AG20443 (cell line): Measurements from ENCODE around the gene MFSD12.

Experiments used
- DNase-seq: peaks from one replicate; pipeline ENCODE4 v3.0.0; 2012; ENCODE audit warnings: low spot score, mixed read lengths

MFSD12 gene

GRCh38 chr19:3506384-3507340 is 50.7 kb downstream of the MFSD12 start:
- peak; percentile 53 for DNase-seq

GRCh38 chr19:3505598-3506383 is 51.6 kb downstream of the MFSD12 start, which contains the start of gene FZR1:
Gene FZR1, plus strand, starts transcription at chr19:3506311. Its CDS starts 16,679 bp downstream, at chr19:3522990.
- peak; percentile 100 for DNase-seq

GRCh38 chr19:3504735-3505134 is 52.7 kb downstream of the MFSD12 start:
- DNase-seq: no peak

GRCh38 chr19:3503036-3503572 is 54.3 kb downstream of the MFSD12 start:
- no peak for DNase-seq

- DNase-seq: no peak
Measured at GRCh38 chr19:3501780-3502179, 55.6 kb downstream of the MFSD12 start.

GRCh38 chr19:3500429-3501101 is 56.8 kb downstream of the MFSD12 start, which contains the start of gene DOHH:
Gene DOHH, minus strand, starts transcription at chr19:3500674. Its CDS starts 3,860 bp downstream, at chr19:3496814.
- peak; percentile 98 for DNase-seq

GRCh38 chr19:3499738-3500428 is 57.5 kb downstream of the MFSD12 start:
- DNase-seq: no peak

GRCh38 chr19:3497757-3498520 is 59.4 kb downstream of the MFSD12 start:
- DNase-seq: no peak

- no peak for DNase-seq
Measured at GRCh38 chr19:3496392-3497273, 60.8 kb downstream of the MFSD12 start.

GRCh38 chr19:3494559-3494958 is 62.8 kb downstream of the MFSD12 start:
- DNase-seq: no peak
